Suprapubic skin (tissue), 4 donors: ENCODE data around the gene UQCRC1. TPM values are rescaled to one million over a fixed set of nuclear protein-coding genes. Genes with fewer than 3 reads are reported as not detected.

Experiments
- DNase-seq, 2 donors: peaks; one replicate each; pipeline ENCODE4 v3.0.0-alpha.2; 2019; ENCODE audit warnings: low spot score in 2 of 2
- H3K27ac ChIP-seq: fragments of 200-600 bp; sonication (generic); one replicate; pipeline ENCODE4 v1.5.1; 2019
- H3K27me3 ChIP-seq: fragments of 200-600 bp; sonication (generic); one replicate; pipeline ENCODE4 v1.5.1; 2019
- H3K36me3 ChIP-seq: fragments of 200-600 bp; sonication (generic); one replicate; pipeline ENCODE4 v1.5.1; 2019
- H3K4me1 ChIP-seq: fragments of 200-600 bp; sonication (generic); one replicate; pipeline ENCODE4 v1.5.1; 2019
- H3K4me3 ChIP-seq: fragments of 200-600 bp; sonication (generic); one replicate; pipeline ENCODE4 v1.5.1; 2019; ENCODE audit warnings: mild to moderate bottlenecking
- H3K9me3 ChIP-seq: fragments of 200-600 bp; sonication (generic); one replicate; pipeline ENCODE4 v1.5.1; 2019
- CTCF ChIP-seq, 2 donors: fragments of 200-600 bp in 1 of 2; fragments of 450-650 bp in 1 of 2; sonication (generic) in 1 of 2; IDR thresholded peaks; one replicate each; pipeline ENCODE4 v1.5.1; 2016 to 2019; ENCODE audit warnings: antibody characterized with exemption in 2 of 2, mild to moderate bottlenecking in 1 of 2, moderate library complexity in 1 of 2
- EP300 ChIP-seq: sonication (generic); formaldehyde crosslinking; IDR thresholded peaks from one replicate; pipeline ENCODE4 v1.6.1; 2017; ENCODE audit warnings: antibody characterized with exemption
- POLR2A ChIP-seq, 2 donors: fragments of 450-650 bp; IDR thresholded peaks; one replicate each; pipeline ENCODE4 v1.6.1; 2017; ENCODE audit warnings: antibody characterized with exemption in 2 of 2, mild to moderate bottlenecking in 2 of 2, moderate library complexity in 2 of 2
- POLR2AphosphoS5 ChIP-seq, 3 donors: sonication (generic); formaldehyde crosslinking; IDR thresholded peaks; one replicate each; pipeline ENCODE4 v1.6.1; 2017; ENCODE audit warnings: antibody characterized with exemption in 3 of 3
- whole genome bisulfite sequencing: methylation state at CpG from one replicate; pipeline ENCODE4 v1.1.5; 2018; 5-methylcytosine and 5-hydroxymethylcytosine counted together
- total RNA-seq, 4 donors: library from RNA; depleted of rRNA; stranded (reverse); fragments of >200 nt; gene quantifications; one replicate each; pipeline ENCODE4 v1.1.0, GENCODE V29; 2016

Gene UQCRC1
- total RNA-seq, 4 donors from 2014 or later = 294 to 337 (median 319) TPM

DNA sequence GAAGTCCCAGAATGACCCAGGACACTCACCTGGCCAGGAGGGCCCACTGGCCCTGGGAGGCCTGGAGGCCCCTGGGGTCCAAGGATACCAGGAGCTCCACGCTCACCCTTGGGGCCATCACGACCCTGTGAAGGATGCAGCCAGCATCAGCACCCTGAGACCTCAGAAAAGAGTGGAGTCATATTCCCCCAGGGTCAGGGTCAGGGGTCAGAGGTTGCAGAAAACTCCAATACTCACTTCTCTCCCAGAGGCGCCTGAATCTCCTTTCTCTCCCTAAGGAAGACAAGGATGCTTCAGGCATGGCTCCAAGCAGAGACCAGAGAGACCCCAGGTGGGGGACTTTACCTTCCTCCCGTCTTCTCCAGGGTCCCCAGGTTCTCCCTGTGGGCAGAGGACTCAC, 32.8 kb downstream of the UQCRC1 start:
- no peaks in the 10 kb centered on the region for H3K9me3 ChIP-seq
- no peaks in the 10 kb centered on the region for H3K27me3 ChIP-seq
- WGBS = 79% methylated on average over 4 of the region's 4 CpGs
- no peak overlapping the region for H3K4me3 ChIP-seq
- no peak overlapping the region for H3K27ac ChIP-seq
- H3K36me3 ChIP-seq = peaks cover 71% of the 10 kb centered on the region
- TF ChIP-seq POLR2A (IDR thresholded peaks at IDR 0.05) = no peak
- TF ChIP-seq CTCF (IDR thresholded peaks at IDR 0.05) = no peak
- no peak for DNase-seq
- peaks cover 4% of the 10 kb centered on the region for H3K4me1 ChIP-seq

DNA sequence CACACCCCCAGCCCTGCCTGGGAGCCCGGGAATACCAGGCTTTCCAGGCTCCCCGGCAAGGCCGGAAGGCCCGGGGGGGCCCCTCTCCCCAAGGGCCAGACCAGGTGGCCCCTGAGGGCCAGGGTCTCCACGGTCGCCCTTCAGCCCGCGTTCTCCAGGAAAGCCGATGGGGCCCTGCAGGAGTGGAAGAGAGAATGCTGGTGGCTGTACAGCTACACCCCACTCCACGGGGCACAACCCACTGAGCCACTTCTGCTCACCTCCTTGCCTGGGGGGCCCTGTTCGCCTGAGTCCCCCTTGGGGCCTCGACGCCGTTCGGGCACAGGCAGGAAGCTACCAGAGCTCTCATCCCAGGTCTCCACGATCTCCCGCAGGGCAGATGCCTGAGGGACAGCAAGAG, 34.1 kb downstream of the UQCRC1 start:
- no peaks in the 10 kb centered on the region for H3K9me3 ChIP-seq
- TF ChIP-seq POLR2AphosphoS5 (IDR thresholded peaks at IDR 0.05) (no peak), EP300 (no peak), CTCF (IDR thresholded peaks at IDR 0.05) (no peak), POLR2A (IDR thresholded peaks at IDR 0.05) (no peak)
- H3K4me1 ChIP-seq = peaks cover 4% of the 10 kb centered on the region
- no peak overlapping the region for H3K4me3 ChIP-seq
- H3K27ac ChIP-seq = no peak overlapping the region
- no peaks in the 10 kb centered on the region for H3K27me3 ChIP-seq
- 75% methylated on average over 10 of the region's 17 CpGs for WGBS
- DNase-seq = no peak
- H3K36me3 ChIP-seq = peaks cover 72% of the 10 kb centered on the region

DNA sequence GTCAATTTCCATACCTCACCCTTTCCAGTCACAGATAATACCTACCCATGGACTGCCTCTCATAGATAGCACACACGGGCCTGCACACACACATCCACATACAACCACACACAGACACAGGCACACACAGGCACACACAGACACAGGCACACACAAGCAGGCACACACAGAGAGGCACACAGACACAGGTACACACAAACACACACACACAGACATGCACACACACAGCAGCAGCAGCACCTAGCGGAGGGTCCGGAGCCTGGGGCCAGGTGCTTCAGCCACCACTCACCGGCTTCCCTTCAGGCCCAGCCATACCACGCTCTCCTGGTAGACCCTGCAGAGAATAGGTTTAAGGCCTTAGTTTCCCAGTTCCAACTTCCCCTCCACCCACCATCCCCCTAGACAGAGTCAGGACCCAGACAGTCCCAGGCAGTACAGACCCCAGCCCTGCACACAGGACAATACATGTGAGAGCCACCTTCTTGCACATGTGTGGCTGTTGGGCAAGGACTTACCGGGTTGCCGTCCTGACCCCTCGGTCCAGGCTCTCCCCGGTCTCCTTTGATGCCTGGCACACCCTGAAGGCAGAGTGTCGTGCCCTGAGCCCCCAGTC, 35.4 kb downstream of the UQCRC1 start:
- Histone ChIP-seq H3K4me3 (no peak overlapping the region), H3K36me3 (peaks cover 82% of the 10 kb centered on the region), H3K4me1 (peaks cover 4% of the 10 kb centered on the region), H3K27me3 (no peaks in the 10 kb centered on the region), H3K9me3 (no peaks in the 10 kb centered on the region), H3K27ac (no peak overlapping the region)
- no peak for DNase-seq
- 93% methylated on average over 3 of the region's 10 CpGs for WGBS
- TF ChIP-seq CTCF (IDR thresholded peaks at IDR 0.05) (no peak), POLR2A (IDR thresholded peaks at IDR 0.05) (no peak), POLR2AphosphoS5 (IDR thresholded peaks at IDR 0.05) (no peak), EP300 (no peak)

DNA sequence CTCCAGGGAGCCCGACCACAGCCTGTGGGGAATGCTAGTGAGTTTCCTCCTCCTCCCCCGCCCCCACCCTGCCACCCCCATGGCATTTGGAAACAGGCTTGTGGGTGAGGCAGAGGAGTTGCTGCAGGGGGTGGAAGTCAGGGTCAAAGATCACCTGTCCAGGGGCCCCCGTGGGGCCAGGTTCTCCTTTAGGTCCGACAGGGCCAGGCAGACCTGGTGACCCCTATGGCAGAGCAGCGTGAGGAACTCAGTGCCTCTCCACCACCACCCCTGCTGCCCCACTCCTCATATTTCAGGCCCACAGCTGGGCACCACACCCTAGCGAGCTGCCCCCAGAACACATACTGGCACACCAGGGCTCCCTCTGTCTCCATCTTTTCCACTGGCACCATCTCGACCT, 36.9 kb downstream of the UQCRC1 start:
- 79% methylated on average over 7 of the region's 7 CpGs for WGBS
- DNase-seq = no peak
- H3K27ac ChIP-seq = no peak overlapping the region
- peaks cover 84% of the 10 kb centered on the region for H3K36me3 ChIP-seq
- H3K4me1 ChIP-seq = no peaks in the 10 kb centered on the region
- no peaks in the 10 kb centered on the region for H3K9me3 ChIP-seq
- no peaks in the 10 kb centered on the region for H3K27me3 ChIP-seq
- TF ChIP-seq CTCF (IDR thresholded peaks at IDR 0.05) (no peak), POLR2AphosphoS5 (IDR thresholded peaks at IDR 0.05) (no peak), POLR2A (IDR thresholded peaks at IDR 0.05) (no peak), EP300 (no peak)
- H3K4me3 ChIP-seq = no peak overlapping the region

- DNase-seq = no peak
- H3K27me3 ChIP-seq = no peaks in the 10 kb centered on the region
- H3K36me3 ChIP-seq = peaks cover 83% of the 10 kb centered on the region
- no peaks in the 10 kb centered on the region for H3K9me3 ChIP-seq
- H3K4me3 ChIP-seq = no peak overlapping the region
- H3K27ac ChIP-seq = no peak overlapping the region
- WGBS = 86% methylated on average over 7 of the region's 12 CpGs
- no peaks in the 10 kb centered on the region for H3K4me1 ChIP-seq
- TF ChIP-seq POLR2AphosphoS5 (IDR thresholded peaks at IDR 0.05) (no peak), EP300 (no peak), CTCF (IDR thresholded peaks at IDR 0.05) (no peak), POLR2A (IDR thresholded peaks at IDR 0.05) (no peak)
Observed at GRCh38 chr3:48571938-48572337, 37.5 kb downstream of the UQCRC1 start.
